ENCODE results near the gene MEI4.
"Not testable (repeated sequence)": the region's sequence is repeated elsewhere in the genome, so short reads cannot be mapped to it uniquely, and the experiment has no call there.

MEI4 gene

GRCh38 chr6:77822265-77822664, 169.4 kb downstream of the MEI4 start:
- DNase-seq = no peak

GRCh38 chr6:77825204-77825603, 172.4 kb downstream of the MEI4 start:
- no peak for DNase-seq

DNA sequence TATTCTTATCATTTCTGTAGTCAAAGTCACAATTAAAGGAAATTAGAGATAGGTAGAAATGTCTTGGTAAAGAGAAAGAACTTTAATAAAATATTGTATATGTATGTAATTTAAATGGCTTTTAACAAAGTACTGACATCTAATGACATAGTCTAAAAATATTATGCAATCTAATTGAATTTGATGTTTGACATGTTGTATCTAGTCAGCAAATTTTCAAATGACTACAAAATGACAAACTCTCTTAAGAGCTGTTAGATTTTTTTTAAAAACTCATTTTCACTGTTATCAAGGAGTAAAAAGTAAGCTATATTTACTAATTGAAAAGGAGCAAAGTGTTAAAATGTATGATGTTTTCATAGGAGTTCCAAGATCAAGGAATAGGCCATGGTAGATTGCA, 176.9 kb downstream of the MEI4 start:
- no peak for DNase-seq

DNA sequence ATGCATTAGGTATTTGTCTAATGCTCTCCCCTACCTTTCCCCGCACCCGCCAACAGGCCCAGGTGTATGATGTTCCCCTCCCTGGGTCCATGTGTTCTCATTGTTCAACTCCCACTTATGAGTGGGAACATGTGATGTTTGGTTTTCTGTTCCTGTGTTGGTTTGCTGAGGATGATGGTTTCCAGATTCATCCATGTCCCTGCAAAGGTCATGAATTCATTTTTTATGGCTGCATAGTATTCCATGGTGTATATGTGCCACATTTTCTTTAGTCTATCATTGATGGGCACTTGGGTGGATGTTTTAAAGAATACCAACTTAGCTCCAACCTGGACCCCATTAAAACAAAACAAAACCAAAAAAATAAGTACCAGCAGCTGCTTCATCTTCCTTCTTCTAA, 180.9 kb downstream of the MEI4 start:
- DNase-seq = not testable (repeated sequence)

DNA sequence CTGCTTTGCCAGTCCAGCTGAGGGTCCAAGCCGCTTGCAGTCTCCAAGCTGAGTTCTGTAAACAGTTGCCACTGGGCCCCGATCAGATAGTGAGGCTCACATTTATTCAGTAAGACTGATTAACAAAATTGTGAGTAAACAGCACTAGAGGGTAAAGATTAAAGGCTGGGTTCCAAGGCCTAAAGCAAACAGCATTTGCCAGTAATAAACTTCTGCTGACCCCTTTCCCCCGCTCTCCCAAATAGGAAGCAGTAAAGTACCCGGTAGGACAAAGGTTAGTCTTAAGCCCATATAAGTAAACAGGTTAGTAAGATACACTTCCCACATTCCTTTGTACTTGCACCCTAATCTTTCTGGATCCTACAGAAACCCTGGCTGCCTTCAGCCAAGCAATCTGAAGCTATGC, 181.8 kb downstream of the MEI4 start:
- no peak for DNase-seq

DNA sequence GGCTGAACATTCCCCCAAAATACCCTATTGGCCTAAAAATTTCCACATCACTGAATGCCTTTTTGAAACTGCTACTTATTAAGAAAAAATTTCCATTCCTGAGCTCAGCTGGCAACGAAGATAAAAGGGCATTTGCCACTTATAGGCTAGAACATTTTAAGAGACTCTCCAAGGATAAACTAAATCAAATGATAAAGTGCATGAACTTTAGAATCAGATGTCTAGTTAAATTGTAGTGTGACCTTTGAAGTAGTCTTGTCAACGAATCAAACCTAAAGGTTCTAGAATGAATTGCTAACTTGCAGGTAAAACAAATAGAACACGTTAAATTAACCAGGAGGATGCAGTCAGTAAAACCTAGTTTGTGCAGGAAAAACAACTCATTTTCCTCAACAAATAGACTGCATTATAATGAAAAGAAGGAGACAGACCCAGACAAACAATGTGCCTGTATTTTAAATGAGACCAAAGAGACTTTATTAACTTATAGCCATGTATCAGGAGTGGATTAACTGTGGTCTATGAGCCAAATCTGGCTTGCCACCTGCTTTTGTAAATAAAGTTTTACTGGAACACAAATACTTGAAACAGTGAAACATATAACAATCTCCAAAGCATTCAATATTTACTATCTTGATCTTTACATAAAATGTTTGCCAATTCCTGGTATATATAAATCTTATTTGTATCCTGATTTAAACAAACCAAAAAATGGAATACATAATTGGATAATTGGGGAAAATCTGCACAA, 184.4 kb downstream of the MEI4 start:
- no peak for DNase-seq

GRCh38 chr6:77839292-77839691, 186.5 kb downstream of the MEI4 start:
- DNase-seq = no peak

- no peak for DNase-seq
Measured at GRCh38 chr6:77844822-77845221, 192.0 kb downstream of the MEI4 start.

DNA sequence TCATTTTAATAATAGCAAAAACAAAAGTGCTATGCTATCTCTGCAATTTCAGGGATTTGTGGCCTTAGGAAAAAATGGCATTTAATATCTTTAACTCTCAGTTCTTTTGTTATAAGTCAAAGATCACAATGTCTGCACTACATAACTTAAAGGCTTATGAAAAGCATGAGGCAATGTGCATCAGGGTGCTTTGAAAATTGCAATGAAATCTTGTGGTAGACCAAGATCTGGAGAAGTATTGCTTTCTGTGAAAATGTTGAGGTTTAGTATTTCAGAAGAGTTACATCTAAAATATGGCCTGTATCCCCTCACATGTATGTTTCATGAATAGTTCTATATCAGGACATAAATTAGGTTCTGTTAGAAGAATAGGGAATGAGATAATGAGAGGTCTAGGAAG, 200.6 kb downstream of the MEI4 start:
- no peak for DNase-seq

DNA sequence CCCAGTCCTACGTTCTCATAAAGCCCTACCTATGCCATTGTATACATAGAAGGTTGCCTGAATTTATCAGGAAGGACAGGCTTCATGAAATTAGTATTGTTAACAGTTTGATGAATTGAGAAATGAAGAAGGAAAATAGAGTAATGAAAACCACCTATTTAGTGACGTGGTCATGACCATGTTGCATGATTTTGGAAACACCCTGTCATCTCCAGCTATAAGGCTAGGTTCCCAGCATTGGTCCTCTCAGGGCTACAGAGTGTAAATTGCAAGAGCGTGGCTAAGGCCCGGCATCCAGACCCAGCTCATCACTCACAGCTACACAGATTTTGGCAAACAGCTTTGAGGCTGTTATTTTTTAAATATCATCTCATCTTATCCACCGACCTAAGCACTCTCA, 203.6 kb downstream of the MEI4 start:
- DNase-seq = no peak

- DNase-seq = no peak
Measured at GRCh38 chr6:77857421-77857820, 204.6 kb downstream of the MEI4 start.

GRCh38 chr6:77876300-77876699, 223.5 kb downstream of the MEI4 start:
- no peak for DNase-seq

- DNase-seq = no peak
Measured at GRCh38 chr6:77879527-77879926, 226.7 kb downstream of the MEI4 start.

DNA sequence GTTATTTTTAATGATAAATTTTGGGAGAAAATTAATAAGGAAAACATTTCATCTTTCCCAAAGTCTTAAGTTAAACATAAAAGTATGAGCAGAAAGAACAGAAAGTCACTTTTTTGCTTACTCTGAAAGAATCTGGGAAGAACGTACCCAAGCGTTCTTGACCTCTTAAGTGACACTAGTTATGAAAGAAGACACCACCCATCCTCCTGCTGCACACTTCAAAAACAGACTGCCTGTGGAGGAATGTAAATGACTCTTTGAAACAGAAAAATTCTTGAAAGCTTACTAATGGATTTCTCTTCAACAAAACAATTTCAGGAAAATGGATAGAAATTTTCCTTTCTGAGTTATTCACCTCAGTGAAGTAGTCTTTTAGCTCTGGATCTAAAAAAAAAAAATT, 227.7 kb downstream of the MEI4 start:
- no peak for DNase-seq

DNA sequence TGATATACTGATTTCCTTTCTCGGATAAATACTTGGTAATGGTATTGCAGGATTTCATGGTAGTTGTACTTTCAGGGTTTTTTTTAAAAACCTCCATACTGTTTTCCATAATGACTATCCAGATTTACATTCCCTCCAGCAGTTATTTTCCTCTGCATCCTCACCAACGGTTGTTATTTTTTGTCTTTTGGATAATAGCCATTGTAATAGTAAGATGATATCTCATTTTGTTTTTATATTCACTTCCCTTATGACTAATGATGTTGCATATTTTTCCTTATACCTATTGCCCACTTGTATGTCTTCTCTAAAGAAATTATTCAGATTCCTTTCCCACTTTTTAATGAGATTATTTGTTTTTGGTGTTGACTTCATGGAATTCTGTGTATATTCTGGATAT, 231.0 kb downstream of the MEI4 start:
- no peak for DNase-seq

GRCh38 chr6:77893391-77893790, 240.6 kb downstream of the MEI4 start:
- DNase-seq = no peak

DNA sequence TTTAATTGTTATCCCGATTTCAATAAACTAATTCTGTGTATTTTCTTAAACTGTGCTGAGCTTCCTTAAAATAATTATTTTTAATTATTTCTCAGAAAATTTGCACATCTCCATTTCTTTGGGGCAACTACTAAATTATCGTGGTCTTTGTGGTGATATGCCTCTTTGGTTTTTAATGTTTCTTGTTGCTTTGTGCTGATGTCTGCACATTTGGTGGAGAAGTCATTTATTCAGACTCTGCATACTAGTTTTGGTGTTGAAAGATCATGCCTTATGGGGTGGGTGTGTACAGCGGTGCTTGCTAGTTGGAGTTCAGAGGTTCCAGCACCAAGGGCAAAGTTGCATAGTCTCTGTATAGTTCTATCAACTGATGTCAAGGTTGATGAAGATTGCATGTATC, 253.2 kb downstream of the MEI4 start:
- no peak for DNase-seq

GRCh38 chr6:77910826-77911225, 258.0 kb downstream of the MEI4 start:
- DNase-seq = no peak

- no peak for DNase-seq
Measured at GRCh38 chr6:77926198-77926751, 273.4 kb downstream of the MEI4 start.

DNA sequence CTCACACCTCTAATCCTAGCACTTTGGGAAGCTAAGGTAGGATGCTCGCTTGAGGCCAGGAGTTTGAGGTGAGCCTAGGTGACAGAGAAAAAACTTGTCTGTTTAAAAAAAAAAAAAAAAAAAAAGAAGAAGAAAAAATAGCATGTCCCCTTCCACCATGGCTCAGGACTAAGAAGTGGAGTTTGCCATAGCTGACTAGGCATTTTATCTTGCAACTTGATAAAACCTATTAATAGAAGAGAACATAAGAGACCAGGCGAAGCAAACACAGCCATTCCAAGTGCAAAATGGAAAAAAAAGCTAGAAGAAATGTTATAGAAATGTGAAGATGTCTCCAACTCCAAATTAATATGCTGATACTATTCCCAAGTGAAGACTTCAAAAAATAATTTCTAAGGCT, 277.5 kb downstream of the MEI4 start:
- DNase-seq = no peak

GRCh38 chr6:77930952-77931351, 278.1 kb downstream of the MEI4 start:
- DNase-seq = no peak

- no peak for DNase-seq
Measured at GRCh38 chr6:77962070-77962469, 309.2 kb downstream of the MEI4 start.

GRCh38 chr6:77965449-77965848, 312.6 kb downstream of the MEI4 start:
- DNase-seq = no peak

DNA sequence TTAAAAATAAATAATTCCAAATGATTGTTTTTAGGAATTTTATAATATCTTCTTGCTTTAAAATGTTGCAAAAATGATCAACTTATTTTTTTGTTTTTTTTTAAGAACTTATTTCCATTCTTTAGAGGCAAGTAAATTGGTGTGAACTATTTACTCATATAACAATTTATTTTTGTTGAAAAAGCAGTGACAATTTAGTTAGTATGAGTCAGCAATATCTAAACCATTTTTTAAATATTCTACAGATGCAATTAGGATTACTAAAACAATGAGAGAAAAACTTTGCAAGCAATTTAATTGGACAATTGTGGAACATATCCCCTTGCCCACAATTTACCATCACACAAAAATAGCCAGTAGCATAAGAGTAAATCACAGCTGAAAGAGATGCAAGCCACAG, 319.5 kb downstream of the MEI4 start:
- no peak for DNase-seq
